K562 (cell line): Measurements from ENCODE around the gene UBE2S. TPM values are rescaled to one million over a fixed set of nuclear protein-coding genes. Genes with fewer than 3 reads are reported as not detected.

Source experiments
- CREB5 ChIP-seq: fragments of 250-450 bp; sonication (Bioruptor Pico); IDR thresholded peaks from 2 replicates; pipeline ENCODE4 v1.5.0; 2020; ENCODE audit warnings: mild to moderate bottlenecking
- FOXO4 ChIP-seq: fragments of 450-650 bp; formaldehyde crosslinking; IDR thresholded peaks from 2 replicates; pipeline ENCODE4 v1.4.0; 2020; ENCODE audit warnings: mild to moderate bottlenecking, moderate library complexity
- HOXB6 ChIP-seq: fragments of 250-450 bp; sonication (Bioruptor Pico); IDR thresholded peaks from 2 replicates; pipeline ENCODE4 v1.5.1; 2022; ENCODE audit warnings: mild to moderate bottlenecking, borderline replicate concordance
- MGA ChIP-seq: fragments of 450-650 bp; IDR thresholded peaks from 2 replicates; pipeline ENCODE4 v1.6.1; 2016; ENCODE audit warnings: mild to moderate bottlenecking, moderate library complexity
- RERE ChIP-seq: sonication (generic); formaldehyde crosslinking; IDR thresholded peaks from 2 replicates; pipeline ENCODE4 v1.8.0; 2023; ENCODE audit warnings: missing genetic modification reagents, mild to moderate bottlenecking, borderline replicate concordance
- ZNF165 ChIP-seq: fragments of 250-450 bp; sonication (Bioruptor Pico); IDR thresholded peaks from 2 replicates; pipeline ENCODE4 v1.4.0; 2020; ENCODE audit warnings: borderline replicate concordance
- ZNF217 ChIP-seq: sonication (generic); formaldehyde crosslinking; IDR thresholded peaks from 2 replicates; pipeline ENCODE4 v1.8.0; 2022; ENCODE audit warnings: mild to moderate bottlenecking, missing genetic modification reagents
- ZNF75A ChIP-seq: fragments of 450-650 bp; formaldehyde crosslinking; IDR thresholded peaks from 2 replicates; pipeline ENCODE4 v1.4.0; 2020; ENCODE audit warnings: mild to moderate bottlenecking
- polyA plus RNA-seq, 8 experiments: library from polyadenylated mRNA; depleted of rRNA in 4 of 8; stranded (reverse) in 5 of 8; unstranded in 3 of 8; fragments of >200 nt; fragmentation: Nextera tagmentation in 2 of 8; fragmentation: Illumina TruSeq in 1 of 8; extraction: Ambion mirVana in 2 of 8; extraction: Trizol in 1 of 8; gene quantifications; 2 replicates each; pipeline versions ENCODE4 v1.2.1 to v1.2.3, GENCODE V29; 2011 to 2014; ENCODE audit warnings: inconsistent platforms in 1 of 8, missing spikeins in 1 of 8
- total RNA-seq, 7 experiments: library from RNA; depleted of rRNA in 6 of 7; stranded (reverse); fragments of >200 nt in 6 of 7; fragmentation: Illumina TruSeq in 2 of 7; extraction: Trizol in 2 of 7; gene quantifications; 2 replicates each; pipeline versions ENCODE4 v1.2.1 to v1.2.3, GENCODE V29; 2011 to 2021; ENCODE audit warnings: low replicate concordance in 1 of 7

UBE2S gene
- total and polyA plus RNA-seq, 9 of the 15 experiments (the other 6 are each of a cell fraction or from before 2014, with no cell fraction given), result 1.5 to 1,305 (median 157) TPM

GRCh38 chr19:55408533-55408872 lies 915 bp upstream of the UBE2S start (continued):
- TF ChIP-seq MGA (no peak), CREB5 (CRISPR knock-in tag) (peak; percentile 19; the same call in 1 of the 2 replicates), FOXO4 (CRISPR knock-in tag) (no peak), ZNF165 (peak; percentile 8; the same call in 1 of the 2 replicates), RERE (CRISPR knock-in tag) (no peak), ZNF217 (no peak), ZNF75A (no peak), HOXB6 (CRISPR knock-in tag) (no peak)
